ENCODE data around the gene DMBT1. TPM values are rescaled to one million over a fixed set of nuclear protein-coding genes. Genes with fewer than 3 reads are reported as not detected.

Gene DMBT1
- total RNA-seq, 1 donor from 2014 or later, result not detected

DNA sequence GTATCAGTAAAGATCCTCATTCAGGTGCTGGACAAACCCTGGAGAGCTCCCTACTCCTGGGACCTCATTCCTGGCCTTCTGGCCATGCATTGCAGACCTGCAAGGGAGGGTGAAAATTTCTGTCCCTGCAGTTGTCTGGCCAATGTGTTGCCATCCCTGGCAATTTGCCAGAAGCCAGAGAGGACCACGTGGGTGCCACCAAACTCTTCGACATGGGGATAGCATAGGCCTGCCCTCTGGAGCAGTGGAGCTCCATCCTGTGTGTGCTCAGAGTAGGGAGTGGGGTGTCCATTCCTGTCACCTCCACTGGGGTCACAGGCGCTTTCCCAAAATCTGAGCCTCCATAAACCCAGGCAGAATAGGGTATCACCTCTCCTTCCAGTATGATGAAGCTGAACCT lies 31.2 kb downstream of the DMBT1 start:
- Histone ChIP-seq H3K36me3 (ENCODE audit: insufficient read depth, low read length) (no peaks in the 10 kb centered on the region), H3K4me3 (ENCODE audit: insufficient read depth, low read depth, low read length) (no peak overlapping the region), H3K4me2 (ENCODE audit: low read length) (no peak overlapping the region), H3K9me3 (ENCODE audit: insufficient read depth, low read depth, low read length) (no peaks in the 10 kb centered on the region), H3K79me2 (ENCODE audit: insufficient read depth, low read length) (no peaks in the 10 kb centered on the region), H3K4me1 (ENCODE audit: insufficient read depth, low read length) (no peaks in the 10 kb centered on the region), H3K9ac (ENCODE audit: low read length) (no peak overlapping the region), H3K27me3 (ENCODE audit: insufficient read depth, low read length) (no peaks in the 10 kb centered on the region), H3K27ac (ENCODE audit: low read depth, low read length) (no peak overlapping the region), H4K20me1 (ENCODE audit: insufficient read depth, low read length) (no peaks in the 10 kb centered on the region), H2AFZ (ENCODE audit: low read depth, low read length) (no peak overlapping the region)
- DNase-seq (ENCODE audit: low read depth), result no peak
- H3K36me3 Mint-ChIP-seq (ENCODE audit: low read depth, unreplicated experiment), result no peaks in the 10 kb centered on the region
- H3K4me3 Mint-ChIP-seq (ENCODE audit: unreplicated experiment), result no peak overlapping the region
- FAIRE-seq, result no peak
- no peak overlapping the region for H3K27ac Mint-ChIP-seq (ENCODE audit: unreplicated experiment)
- H3K9me3 Mint-ChIP-seq (ENCODE audit: unreplicated experiment), result peaks cover 5% of the 10 kb centered on the region
- TF ChIP-seq, protein P1, sequence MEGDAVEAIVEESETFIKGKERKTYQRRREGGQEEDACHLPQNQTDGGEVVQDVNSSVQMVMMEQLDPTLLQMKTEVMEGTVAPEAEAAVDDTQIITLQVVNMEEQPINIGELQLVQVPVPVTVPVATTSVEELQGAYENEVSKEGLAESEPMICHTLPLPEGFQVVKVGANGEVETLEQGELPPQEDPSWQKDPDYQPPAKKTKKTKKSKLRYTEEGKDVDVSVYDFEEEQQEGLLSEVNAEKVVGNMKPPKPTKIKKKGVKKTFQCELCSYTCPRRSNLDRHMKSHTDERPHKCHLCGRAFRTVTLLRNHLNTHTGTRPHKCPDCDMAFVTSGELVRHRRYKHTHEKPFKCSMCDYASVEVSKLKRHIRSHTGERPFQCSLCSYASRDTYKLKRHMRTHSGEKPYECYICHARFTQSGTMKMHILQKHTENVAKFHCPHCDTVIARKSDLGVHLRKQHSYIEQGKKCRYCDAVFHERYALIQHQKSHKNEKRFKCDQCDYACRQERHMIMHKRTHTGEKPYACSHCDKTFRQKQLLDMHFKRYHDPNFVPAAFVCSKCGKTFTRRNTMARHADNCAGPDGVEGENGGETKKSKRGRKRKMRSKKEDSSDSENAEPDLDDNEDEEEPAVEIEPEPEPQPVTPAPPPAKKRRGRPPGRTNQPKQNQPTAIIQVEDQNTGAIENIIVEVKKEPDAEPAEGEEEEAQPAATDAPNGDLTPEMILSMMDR (IDR thresholded peaks at IDR 0.05; ENCODE audit: insufficient read depth, low read depth, low read length), result no peak
- no peak for TF ChIP-seq EZH2 (IDR thresholded peaks at IDR 0.05; ENCODE audit: insufficient read depth, low read length)
- peaks cover 2% of the 10 kb centered on the region for H3K4me1 Mint-ChIP-seq (ENCODE audit: low read depth, unreplicated experiment)
- peaks cover 33% of the 10 kb centered on the region for H3K27me3 Mint-ChIP-seq (ENCODE audit: low read depth, unreplicated experiment)

DNA sequence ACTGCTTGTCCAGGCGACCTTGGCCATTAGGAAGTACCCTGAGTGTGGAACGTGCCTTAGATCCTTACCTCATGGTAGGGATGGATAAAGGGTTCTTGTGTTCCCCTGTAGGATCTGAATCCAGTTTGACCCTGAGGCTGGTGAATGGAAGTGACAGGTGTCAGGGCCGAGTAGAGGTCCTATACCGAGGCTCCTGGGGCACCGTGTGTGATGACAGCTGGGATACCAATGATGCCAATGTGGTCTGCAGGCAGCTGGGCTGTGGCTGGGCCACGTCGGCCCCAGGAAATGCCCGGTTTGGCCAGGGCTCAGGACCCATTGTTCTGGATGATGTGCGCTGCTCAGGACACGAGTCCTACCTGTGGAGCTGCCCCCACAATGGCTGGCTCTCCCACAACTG lies 31.6 kb downstream of the DMBT1 start:
- H3K27ac ChIP-seq (ENCODE audit: low read depth, low read length), result no peak overlapping the region
- Mint-ChIP-seq H3K9me3 (ENCODE audit: unreplicated experiment) (peaks cover 5% of the 10 kb centered on the region), H3K27me3 (ENCODE audit: low read depth, unreplicated experiment) (peaks cover 32% of the 10 kb centered on the region), H3K4me3 (ENCODE audit: unreplicated experiment) (no peak overlapping the region), H3K27ac (ENCODE audit: unreplicated experiment) (no peak overlapping the region), H3K4me1 (ENCODE audit: low read depth, unreplicated experiment) (peaks cover 2% of the 10 kb centered on the region), H3K36me3 (ENCODE audit: low read depth, unreplicated experiment) (no peaks in the 10 kb centered on the region)
- DNase-seq (ENCODE audit: low read depth), result no peak
- no peaks in the 10 kb centered on the region for H3K9me3 ChIP-seq (ENCODE audit: insufficient read depth, low read depth, low read length)
- H2AFZ ChIP-seq (ENCODE audit: low read depth, low read length), result no peak overlapping the region
- no peaks in the 10 kb centered on the region for H3K36me3 ChIP-seq (ENCODE audit: insufficient read depth, low read length)
- no peaks in the 10 kb centered on the region for H3K27me3 ChIP-seq (ENCODE audit: insufficient read depth, low read length)
- H3K9ac ChIP-seq (ENCODE audit: low read length), result no peak overlapping the region
- no peaks in the 10 kb centered on the region for H4K20me1 ChIP-seq (ENCODE audit: insufficient read depth, low read length)
- no peaks in the 10 kb centered on the region for H3K79me2 ChIP-seq (ENCODE audit: insufficient read depth, low read length)
- TF ChIP-seq EZH2 (IDR thresholded peaks at IDR 0.05; ENCODE audit: insufficient read depth, low read length), result no peak
- TF ChIP-seq, protein P1 (IDR thresholded peaks at IDR 0.05; ENCODE audit: insufficient read depth, low read depth, low read length), result no peak
- no peak for FAIRE-seq
- H3K4me1 ChIP-seq (ENCODE audit: insufficient read depth, low read length), result no peaks in the 10 kb centered on the region
- H3K4me2 ChIP-seq (ENCODE audit: low read length), result no peak overlapping the region
- H3K4me3 ChIP-seq (ENCODE audit: insufficient read depth, low read depth, low read length), result no peak overlapping the region

DNA sequence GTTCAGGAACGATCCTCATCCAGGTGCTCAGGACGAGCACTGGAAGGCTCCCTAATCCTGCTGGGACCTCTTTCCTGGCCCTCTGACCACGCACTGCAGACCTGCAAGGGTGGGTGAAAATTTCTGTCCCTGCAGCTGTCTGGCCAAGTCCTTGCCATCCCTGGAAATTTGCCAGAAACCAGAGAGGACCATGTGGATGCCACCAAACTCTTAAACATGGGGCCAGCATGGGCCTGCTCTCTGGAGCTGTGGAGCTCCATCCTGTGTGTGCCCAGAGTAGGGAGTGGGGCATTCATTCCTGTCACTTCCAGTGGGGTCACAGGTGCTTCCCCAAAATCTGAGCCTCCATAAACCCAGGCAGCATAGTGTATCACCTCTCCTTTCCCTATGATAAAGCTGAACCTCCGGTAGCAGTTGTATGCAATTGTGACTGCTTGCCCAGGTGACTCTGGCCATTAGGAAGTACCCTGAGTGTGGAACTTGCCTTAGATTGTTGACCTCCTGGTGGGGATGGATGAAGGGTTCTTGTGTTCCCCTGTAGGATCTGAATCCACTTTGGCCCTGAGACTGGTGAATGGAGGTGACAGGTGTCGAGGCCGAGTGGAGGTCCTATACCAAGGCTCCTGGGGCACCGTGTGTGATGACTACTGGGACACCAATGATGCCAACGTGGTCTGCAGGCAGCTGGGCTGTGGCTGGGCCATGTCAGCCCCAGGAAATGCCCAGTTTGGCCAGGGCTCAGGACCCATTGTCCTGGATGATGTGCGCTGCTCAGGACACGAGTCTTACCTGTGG lies 57.1 kb downstream of the DMBT1 start:
- H3K4me2 ChIP-seq (ENCODE audit: low read length), result no peak overlapping the region
- no peaks in the 10 kb centered on the region for H3K36me3 Mint-ChIP-seq (ENCODE audit: low read depth, unreplicated experiment)

More for the DNA sequence above, 57.1 kb downstream of the DMBT1 start:
- no peak for DNase-seq (ENCODE audit: low read depth)
- no peaks in the 10 kb centered on the region for H3K4me1 Mint-ChIP-seq (ENCODE audit: low read depth, unreplicated experiment)
- Histone ChIP-seq H3K79me2 (ENCODE audit: insufficient read depth, low read length) (no peaks in the 10 kb centered on the region), H3K4me1 (ENCODE audit: insufficient read depth, low read length) (no peaks in the 10 kb centered on the region), H3K36me3 (ENCODE audit: insufficient read depth, low read length) (no peaks in the 10 kb centered on the region), H3K9ac (ENCODE audit: low read length) (no peak overlapping the region), H3K4me3 (ENCODE audit: insufficient read depth, low read depth, low read length) (no peak overlapping the region), H3K9me3 (ENCODE audit: insufficient read depth, low read depth, low read length) (no peaks in the 10 kb centered on the region), H3K27ac (ENCODE audit: low read depth, low read length) (no peak overlapping the region), H4K20me1 (ENCODE audit: insufficient read depth, low read length) (no peaks in the 10 kb centered on the region), H2AFZ (ENCODE audit: low read depth, low read length) (no peak overlapping the region), H3K27me3 (ENCODE audit: insufficient read depth, low read length) (no peaks in the 10 kb centered on the region)
- no peak for FAIRE-seq
- H3K9me3 Mint-ChIP-seq (ENCODE audit: unreplicated experiment), result peaks cover 4% of the 10 kb centered on the region
- H3K27me3 Mint-ChIP-seq (ENCODE audit: low read depth, unreplicated experiment), result peaks cover 29% of the 10 kb centered on the region
- no peak overlapping the region for H3K27ac Mint-ChIP-seq (ENCODE audit: unreplicated experiment)
- no peak for TF ChIP-seq EZH2 (IDR thresholded peaks at IDR 0.05; ENCODE audit: insufficient read depth, low read length)
- TF ChIP-seq, protein P1 (IDR thresholded peaks at IDR 0.05; ENCODE audit: insufficient read depth, low read depth, low read length), result no peak
- H3K4me3 Mint-ChIP-seq (ENCODE audit: unreplicated experiment), result no peak overlapping the region
